MM.1S (cell line): ENCODE data around the gene DHRS1.

Experiments used
- DNase-seq: peaks from one replicate; pipeline ENCODE4 v3.0.0-alpha.2; 2015
- H2AFZ ChIP-seq: fragments of 300-600 bp; sonication (generic); 2 replicates; pipeline ENCODE4 v1.6.0; 2016; ENCODE audit warnings: antibody characterized with exemption, low read length
- H3F3A ChIP-seq: fragments of 300-600 bp; sonication (generic); 2 replicates; pipeline ENCODE4 v1.6.1; 2016; ENCODE audit warnings: mild to moderate bottlenecking, antibody characterized with exemption, low read length, moderate library complexity, mixed read lengths; ENCODE audit not compliant: insufficient read depth
- H3K27ac ChIP-seq: fragments of 300-600 bp; sonication (generic); 2 replicates; pipeline ENCODE4 v1.5.1; 2016; ENCODE audit warnings: mild to moderate bottlenecking, low read length
- H3K27me3 ChIP-seq: fragments of 300-600 bp; sonication (generic); replicated peaks from 2 replicates; pipeline ENCODE4 v1.6.0; 2016; ENCODE audit warnings: low read length; ENCODE audit not compliant: insufficient read depth
- H3K36me3 ChIP-seq: fragments of 300-600 bp; sonication (generic); replicated peaks from 2 replicates; pipeline ENCODE4 v1.6.1; 2016; ENCODE audit warnings: mild to moderate bottlenecking, low read length, mixed read lengths; ENCODE audit not compliant: insufficient read depth
- H3K4me1 ChIP-seq: fragments of 300-600 bp; sonication (generic); 2 replicates; pipeline ENCODE4 v1.6.1; 2016; ENCODE audit warnings: low read length, mixed read lengths
- H3K4me2 ChIP-seq: fragments of 300-600 bp; sonication (generic); 2 replicates; pipeline ENCODE4 v1.6.0; 2016; ENCODE audit warnings: low read depth, low read length
- H3K4me3 ChIP-seq: fragments of 300-600 bp; sonication (generic); 2 replicates; pipeline ENCODE4 v1.5.1; 2016; ENCODE audit warnings: low read length, mixed read lengths
- H3K79me2 ChIP-seq: fragments of 300-600 bp; sonication (generic); 2 replicates; pipeline ENCODE4 v1.6.1; 2016; ENCODE audit warnings: mixed run types, low read length, mixed read lengths
- H3K9ac ChIP-seq: fragments of 300-600 bp; sonication (generic); 2 replicates; pipeline ENCODE4 v1.6.1; 2016; ENCODE audit warnings: low read length, mixed read lengths
- H3K9me2 ChIP-seq: fragments of 300-600 bp; sonication (generic); replicated peaks from 2 replicates; pipeline ENCODE4 v1.6.1; 2016; ENCODE audit warnings: mild to moderate bottlenecking, low read length, mixed read lengths; ENCODE audit not compliant: insufficient read depth
- H3K9me3 ChIP-seq: fragments of 300-600 bp; sonication (generic); replicated peaks from 2 replicates; pipeline ENCODE4 v1.6.1; 2016; ENCODE audit warnings: mild to moderate bottlenecking, low read length, mixed read lengths; ENCODE audit not compliant: insufficient read depth
- H4K20me1 ChIP-seq: fragments of 300-600 bp; sonication (generic); 2 replicates; pipeline ENCODE4 v1.6.1; 2016; ENCODE audit warnings: mild to moderate bottlenecking, low read length, moderate library complexity, mixed read lengths; ENCODE audit not compliant: insufficient read depth
- EZH2 ChIP-seq: fragments of 300-600 bp; sonication (generic); optimal IDR thresholded peaks from 2 replicates; pipeline ENCODE3; 2017; ENCODE audit warnings: low read depth, mild to moderate bottlenecking, antibody characterized with exemption, low read length, mixed read lengths
- EZH2phosphoT487 ChIP-seq: fragments of 300-600 bp; sonication (generic); IDR thresholded peaks from 2 replicates; pipeline ENCODE4 v1.6.1; 2018; ENCODE audit warnings: antibody characterized with exemption, low read length
- TF ChIP-seq, protein P1 (sequence below): fragments of 300-600 bp; sonication (generic); IDR thresholded peaks from 2 replicates; pipeline ENCODE4 v1.5.1; 2016; ENCODE audit warnings: antibody characterized with exemption, low read length, mixed read lengths

DHRS1 gene

DNA sequence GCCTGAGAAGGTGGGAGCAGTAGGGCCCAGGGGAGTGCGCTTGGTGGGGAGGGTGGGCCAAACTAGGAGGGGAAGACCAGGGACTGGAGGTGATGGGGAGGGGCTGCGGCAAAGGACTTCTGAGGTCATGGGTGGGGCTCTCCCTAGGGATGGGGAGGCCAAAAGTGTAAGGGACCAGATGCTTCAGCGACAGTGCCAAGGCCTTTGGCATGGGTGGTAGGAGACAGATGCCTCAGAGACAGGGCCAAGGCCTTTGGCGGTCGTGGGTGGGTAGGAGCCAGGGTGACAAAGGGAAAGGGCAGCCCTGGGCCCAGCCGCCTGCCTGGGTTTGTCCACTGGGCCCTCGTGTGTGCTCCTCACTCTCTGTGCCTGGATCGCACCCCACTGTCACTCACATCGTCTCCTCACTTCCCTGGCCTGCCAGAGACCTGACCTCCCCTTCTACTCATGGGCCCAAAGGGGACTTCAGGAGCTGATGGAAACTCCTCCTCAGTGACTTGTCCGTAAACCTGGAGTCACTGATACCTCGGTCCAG lies 15.0 kb downstream of the DHRS1 start:
- no peaks in the 10 kb centered on the region for H3K79me2 ChIP-seq
- no peaks in the 10 kb centered on the region for H3K9me3 ChIP-seq
- no peak overlapping the region for H2AFZ ChIP-seq
- no peaks in the 10 kb centered on the region for H3K36me3 ChIP-seq
- H3F3A ChIP-seq, result no peaks in the 10 kb centered on the region
- DNase-seq, result no peak
- H3K4me1 ChIP-seq, result no peaks in the 10 kb centered on the region
- no peaks in the 10 kb centered on the region for H3K27me3 ChIP-seq
- no peak overlapping the region for H3K4me3 ChIP-seq
- H3K4me2 ChIP-seq, result no peak overlapping the region
- TF ChIP-seq, protein P1, sequence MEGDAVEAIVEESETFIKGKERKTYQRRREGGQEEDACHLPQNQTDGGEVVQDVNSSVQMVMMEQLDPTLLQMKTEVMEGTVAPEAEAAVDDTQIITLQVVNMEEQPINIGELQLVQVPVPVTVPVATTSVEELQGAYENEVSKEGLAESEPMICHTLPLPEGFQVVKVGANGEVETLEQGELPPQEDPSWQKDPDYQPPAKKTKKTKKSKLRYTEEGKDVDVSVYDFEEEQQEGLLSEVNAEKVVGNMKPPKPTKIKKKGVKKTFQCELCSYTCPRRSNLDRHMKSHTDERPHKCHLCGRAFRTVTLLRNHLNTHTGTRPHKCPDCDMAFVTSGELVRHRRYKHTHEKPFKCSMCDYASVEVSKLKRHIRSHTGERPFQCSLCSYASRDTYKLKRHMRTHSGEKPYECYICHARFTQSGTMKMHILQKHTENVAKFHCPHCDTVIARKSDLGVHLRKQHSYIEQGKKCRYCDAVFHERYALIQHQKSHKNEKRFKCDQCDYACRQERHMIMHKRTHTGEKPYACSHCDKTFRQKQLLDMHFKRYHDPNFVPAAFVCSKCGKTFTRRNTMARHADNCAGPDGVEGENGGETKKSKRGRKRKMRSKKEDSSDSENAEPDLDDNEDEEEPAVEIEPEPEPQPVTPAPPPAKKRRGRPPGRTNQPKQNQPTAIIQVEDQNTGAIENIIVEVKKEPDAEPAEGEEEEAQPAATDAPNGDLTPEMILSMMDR, result no peak
- no peak for TF ChIP-seq EZH2
- no peak for TF ChIP-seq EZH2phosphoT487
- no peaks in the 10 kb centered on the region for H3K9me2 ChIP-seq
- H4K20me1 ChIP-seq, result no peaks in the 10 kb centered on the region
- H3K27ac ChIP-seq, result no peak overlapping the region
- H3K9ac ChIP-seq, result no peak overlapping the region

DNA sequence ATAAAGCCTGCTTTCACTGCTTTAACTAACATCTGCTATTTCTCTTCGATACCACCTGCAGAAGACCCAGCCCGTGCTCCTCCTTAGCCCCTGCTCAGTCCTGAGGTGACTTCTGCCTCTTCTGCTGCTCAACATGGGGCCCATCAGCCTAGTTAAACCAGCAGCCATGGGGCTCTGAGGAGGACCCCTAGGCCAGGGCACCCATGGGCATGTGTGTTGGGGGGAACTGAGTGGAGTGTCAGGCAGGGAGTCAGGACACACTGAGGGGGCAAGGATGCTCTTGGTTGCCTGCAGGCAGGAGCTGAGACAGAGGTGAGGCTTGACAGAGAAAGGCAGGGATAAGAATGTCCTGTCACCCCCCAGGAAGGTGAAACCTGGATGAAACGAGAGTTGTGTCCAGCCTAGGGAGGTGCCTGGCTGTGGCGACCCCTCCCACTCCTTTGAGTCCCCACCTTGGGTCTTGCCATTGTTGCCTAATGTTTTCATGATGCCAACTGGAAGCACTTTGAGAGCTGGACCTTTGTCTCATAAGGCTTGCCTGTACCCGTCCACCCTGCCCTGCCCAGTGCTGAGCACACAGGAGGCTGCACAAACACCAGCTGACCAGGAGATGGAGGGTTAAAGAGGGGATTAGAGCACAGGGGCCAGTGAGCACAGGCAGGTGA lies 15.7 kb downstream of the DHRS1 start:
- no peaks in the 10 kb centered on the region for H3K9me3 ChIP-seq
- no peaks in the 10 kb centered on the region for H3K36me3 ChIP-seq
- no peak overlapping the region for H3K4me3 ChIP-seq
- H3K4me2 ChIP-seq, result no peak overlapping the region
- H3K27ac ChIP-seq, result no peak overlapping the region
- H3F3A ChIP-seq, result no peaks in the 10 kb centered on the region
- no peak for DNase-seq
- H2AFZ ChIP-seq, result no peak overlapping the region
- no peaks in the 10 kb centered on the region for H3K79me2 ChIP-seq
- no peak overlapping the region for H3K9ac ChIP-seq
- peaks cover 4% of the 10 kb centered on the region; the same call in 1 of the 2 replicates for H3K4me1 ChIP-seq
- no peaks in the 10 kb centered on the region for H3K9me2 ChIP-seq
- H3K27me3 ChIP-seq, result no peaks in the 10 kb centered on the region
- TF ChIP-seq EZH2phosphoT487 (no peak), EZH2 (no peak)
- TF ChIP-seq, protein P1, result no peak
- no peaks in the 10 kb centered on the region for H4K20me1 ChIP-seq

DNA sequence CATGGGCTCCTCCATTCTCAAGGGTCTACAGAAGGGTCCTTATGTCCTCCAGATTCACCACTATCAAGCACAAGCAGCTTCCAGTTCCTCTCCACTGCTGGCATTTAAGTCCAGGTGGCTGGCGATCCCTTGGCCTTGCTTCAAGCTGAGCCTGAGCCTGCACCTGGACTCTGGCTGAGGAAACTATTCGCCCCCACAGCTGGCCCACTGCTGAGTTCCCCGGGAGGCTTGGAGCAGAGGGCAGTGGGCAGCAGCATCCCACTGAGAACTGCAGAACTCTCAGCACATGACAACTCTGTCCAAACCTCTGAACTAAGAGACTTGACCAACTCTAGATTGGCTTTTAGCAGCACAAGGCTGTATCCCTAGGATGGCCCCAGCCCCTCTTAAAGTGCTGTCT lies 16.8 kb downstream of the DHRS1 start:
- H3K4me2 ChIP-seq, result no peak overlapping the region
- H3K79me2 ChIP-seq, result no peaks in the 10 kb centered on the region
- TF ChIP-seq, protein P1, result no peak
- TF ChIP-seq EZH2, result no peak
- TF ChIP-seq EZH2phosphoT487, result no peak
- no peaks in the 10 kb centered on the region for H3F3A ChIP-seq
- H3K9me2 ChIP-seq, result no peaks in the 10 kb centered on the region
- H3K36me3 ChIP-seq, result no peaks in the 10 kb centered on the region
- no peak overlapping the region for H3K27ac ChIP-seq
- H3K4me1 ChIP-seq, result peaks cover 7% of the 10 kb centered on the region; the same call in 1 of the 2 replicates
- H4K20me1 ChIP-seq, result no peaks in the 10 kb centered on the region
- no peak overlapping the region for H3K4me3 ChIP-seq
- H3K27me3 ChIP-seq, result no peaks in the 10 kb centered on the region
- H3K9ac ChIP-seq, result no peak overlapping the region
- no peaks in the 10 kb centered on the region for H3K9me3 ChIP-seq
- no peak overlapping the region for H2AFZ ChIP-seq
- DNase-seq, result no peak
